OCI-LY7 (cell line): Measurements from ENCODE around the gene C16orf95. TPM values are rescaled to one million over a fixed set of nuclear protein-coding genes. Genes with fewer than 3 reads are reported as not detected.

Experiments
- BruUV-seq: library from RNA; stranded (reverse); fragments of 400-500 nt; replicated peaks from 2 replicates; lab custom pipeline; 2021; lab: Mats Ljungman, UMichigan
- CTCF ChIA-PET: fragments of 300-600 bp; sonication (Branson Sonifier 250); formaldehyde crosslinking; loops from one replicate; lab custom pipeline; 2022; ENCODE audit warnings: antibody characterized with exemption; ENCODE audit not compliant: unreplicated experiment; lab: Charles Lee
- POLR2A ChIA-PET: fragments of 300-600 bp; sonication (Branson Sonifier 250); formaldehyde crosslinking; loops from one replicate; lab custom pipeline; 2022; ENCODE audit warnings: antibody characterized with exemption; lab: Charles Lee
- DNase-seq: peaks from one replicate; pipeline ENCODE4 v3.0.0-alpha.2; 2015; ENCODE audit warnings: low spot score
- H2AFZ ChIP-seq: fragments of 200-600 bp; sonication (generic), shearing (Covaris generic); 2 replicates; pipeline ENCODE4 v1.6.1; 2014; ENCODE audit warnings: mild to moderate bottlenecking, antibody characterized with exemption, low read length, moderate library complexity
- H3K27ac ChIP-seq: fragments of 200-600 bp; sonication (generic); 2 replicates; pipeline ENCODE4 v1.5.1; 2014; ENCODE audit warnings: mixed run types, low read depth, mild to moderate bottlenecking, moderate library complexity, low read length, inconsistent platforms; ENCODE audit not compliant: poor library complexity, severe bottlenecking
- H3K36me3 ChIP-seq: fragments of 200-600 bp; sonication (generic); 2 replicates; pipeline ENCODE4 v1.6.1; 2014; ENCODE audit warnings: mild to moderate bottlenecking, antibody characterized with exemption, low read length, moderate library complexity, mixed read lengths; ENCODE audit not compliant: insufficient read depth
- H3K4me1 ChIP-seq: fragments of 200-600 bp; sonication (generic); 2 replicates; pipeline ENCODE4 v1.5.1; 2014; ENCODE audit warnings: mild to moderate bottlenecking, low read length; ENCODE audit not compliant: insufficient read depth, poor library complexity, severe bottlenecking
- H3K4me2 ChIP-seq: fragments of 200-600 bp; sonication (generic); 2 replicates; pipeline ENCODE4 v1.6.1; 2014; ENCODE audit warnings: mild to moderate bottlenecking, low read length
- H3K4me3 ChIP-seq: fragments of 200-600 bp; sonication (generic); 2 replicates; pipeline ENCODE4 v1.5.1; 2014; ENCODE audit warnings: mild to moderate bottlenecking, low read depth, low read length; ENCODE audit not compliant: poor library complexity, severe bottlenecking
- H3K79me2 ChIP-seq: fragments of 200-600 bp; sonication (generic); 2 replicates; pipeline ENCODE4 v1.6.1; 2016; ENCODE audit warnings: low read depth, mild to moderate bottlenecking, low read length, moderate library complexity, mixed read lengths; ENCODE audit not compliant: insufficient read depth
- H3K9me2 ChIP-seq: fragments of 200-600 bp; sonication (generic); 2 replicates; pipeline ENCODE4 v1.6.1; 2016; ENCODE audit warnings: mild to moderate bottlenecking, low read length, mixed read lengths; ENCODE audit not compliant: insufficient read depth
- H3K9me3 ChIP-seq: fragments of 200-600 bp; sonication (generic); 2 replicates; pipeline ENCODE4 v1.6.1; 2014; ENCODE audit warnings: mild to moderate bottlenecking, mixed run types, low read length, mixed read lengths
- H4K20me1 ChIP-seq: fragments of 200-600 bp; sonication (generic); 2 replicates; pipeline ENCODE4 v1.6.1; 2014; ENCODE audit warnings: mild to moderate bottlenecking, antibody characterized with exemption, low read length, moderate library complexity, mixed read lengths; ENCODE audit not compliant: insufficient read depth
- CTCF ChIP-seq: fragments of 200-600 bp; sonication (generic); conservative IDR thresholded peaks from 2 replicates; pipeline ENCODE4 v1.5.1; 2014; ENCODE audit warnings: mild to moderate bottlenecking, antibody characterized with exemption, low read length, moderate library complexity, mixed read lengths
- EZH2phosphoT487 ChIP-seq: fragments of 200-600 bp; sonication (generic); IDR thresholded peaks from 2 replicates; pipeline ENCODE4 v1.6.1; 2018; ENCODE audit warnings: low read depth, borderline replicate concordance, mild to moderate bottlenecking, mixed run types, antibody characterized with exemption, low read length, moderate library complexity, mixed read lengths
- intact Hi-C: fragments of 100-400 bp; cut with micrococcal nuclease; formaldehyde crosslinking; loops from one replicate; pipeline ENCODE4 v1.10.0; 2022; ENCODE audit not compliant: unreplicated experiment
- total RNA-seq, 2 experiments: library from RNA; depleted of rRNA in 1 of 2; stranded (reverse); fragments of >200 nt in 1 of 2; shearing (Covaris generic) in 1 of 2; gene quantifications; 2 replicates each; pipeline ENCODE4 v1.2.3, GENCODE V29; 2014 to 2022

C16orf95 gene
- total RNA-seq, 2 experiments from 2014 or later, result 8.5 to 22.1 TPM

GRCh38 chr16:87345726-87346424 lies 28.7 kb upstream of the C16orf95 start:
- Histone ChIP-seq H3K9me3 (no peaks in the 10 kb centered on the region), H4K20me1 (no peaks in the 10 kb centered on the region), H3K36me3 (peaks cover 28% of the 10 kb centered on the region), H3K27ac (no peak overlapping the region), H3K4me2 (no peak overlapping the region), H2AFZ (no peak overlapping the region), H3K79me2 (no peaks in the 10 kb centered on the region), H3K4me1 (no peaks in the 10 kb centered on the region), H3K4me3 (no peak overlapping the region), H3K9me2 (no peaks in the 10 kb centered on the region)
- POLR2A ChIA-PET, result interaction anchor here (0.6 kb wide), 1 partner anchor 11 kb away, joined by 5 read pairs; no protein-coding TSS in a partner anchor
- no peak for TF ChIP-seq EZH2phosphoT487
- no peak for TF ChIP-seq CTCF
- intact Hi-C loops, result no loop called here
- BruUV-seq, result no TSS peak
- DNase-seq, result no peak
- CTCF ChIA-PET, result no interaction called here

GRCh38 chr16:87344931-87345631 lies 27.9 kb upstream of the C16orf95 start:
- Histone ChIP-seq H3K36me3 (peaks cover 33% of the 10 kb centered on the region), H3K79me2 (no peaks in the 10 kb centered on the region), H2AFZ (no peak overlapping the region), H4K20me1 (no peaks in the 10 kb centered on the region), H3K4me1 (no peaks in the 10 kb centered on the region), H3K4me3 (no peak overlapping the region), H3K27ac (no peak overlapping the region), H3K9me2 (no peaks in the 10 kb centered on the region), H3K4me2 (no peak overlapping the region), H3K9me3 (no peaks in the 10 kb centered on the region)
- intact Hi-C loops, result no loop called here
- POLR2A ChIA-PET, result interaction anchor here (0.6 kb wide), 1 partner anchor 12 kb away, joined by 5 read pairs; no protein-coding TSS in a partner anchor
- DNase-seq, result no peak
- CTCF ChIA-PET, result no interaction called here
- TF ChIP-seq EZH2phosphoT487 (no peak), CTCF (no peak)
- BruUV-seq, result no TSS peak
